KMS-11 (cell line): ENCODE data around the gene ZNF675.
"Not testable (repeated sequence)": the region's sequence is repeated elsewhere in the genome, so short reads cannot be mapped to it uniquely, and the experiment has no call there.

Experiments
- H2AFZ ChIP-seq: fragments of 200-600 bp; sonication (generic); 2 replicates; pipeline ENCODE4 v1.6.1; 2016; ENCODE audit warnings: antibody characterized with exemption, mixed run types, low read depth
- H3K27ac ChIP-seq: fragments of 200-600 bp; sonication (generic); 2 replicates; pipeline ENCODE4 v1.6.1; 2016; ENCODE audit warnings: mild to moderate bottlenecking, mixed run types
- H3K27me3 ChIP-seq: fragments of 200-600 bp; sonication (generic); 2 replicates; pipeline ENCODE4 v1.6.1; 2017; ENCODE audit warnings: mild to moderate bottlenecking, low read depth, mixed run types, moderate library complexity; ENCODE audit not compliant: insufficient read depth
- H3K36me3 ChIP-seq: fragments of 200-600 bp; sonication (generic); 2 replicates; pipeline ENCODE4 v1.6.1; 2017; ENCODE audit warnings: mild to moderate bottlenecking, mixed run types; ENCODE audit not compliant: insufficient read depth
- H3K4me1 ChIP-seq: fragments of 200-600 bp; sonication (generic); 2 replicates; pipeline ENCODE4 v1.6.1; 2016; ENCODE audit warnings: mild to moderate bottlenecking, low read depth, mixed run types; ENCODE audit not compliant: poor library complexity, severe bottlenecking
- H3K4me2 ChIP-seq: fragments of 200-600 bp; sonication (generic); 2 replicates; pipeline ENCODE4 v1.7.0; 2016; ENCODE audit warnings: mild to moderate bottlenecking, mixed run types
- H3K4me3 ChIP-seq: fragments of 200-600 bp; sonication (generic); IDR thresholded peaks from 2 replicates; pipeline ENCODE4 v1.6.1; 2017; ENCODE audit warnings: low read depth, low read length, mixed read lengths; ENCODE audit not compliant: insufficient read depth
- H3K79me2 ChIP-seq: fragments of 200-600 bp; sonication (generic); 2 replicates; pipeline ENCODE4 v1.6.1; 2016; ENCODE audit warnings: low read depth, mixed run types; ENCODE audit not compliant: insufficient read depth
- H3K9ac ChIP-seq: fragments of 200-600 bp; sonication (generic); 2 replicates; pipeline ENCODE4 v1.6.1; 2016; ENCODE audit warnings: mild to moderate bottlenecking, mixed run types
- H4K20me1 ChIP-seq: fragments of 200-600 bp; sonication (generic); 2 replicates; pipeline ENCODE4 v1.6.1; 2016; ENCODE audit warnings: mild to moderate bottlenecking, mixed run types; ENCODE audit not compliant: insufficient read depth
- CTCF ChIP-seq: fragments of 200-600 bp; sonication (generic); conservative IDR thresholded peaks from 2 replicates; pipeline ENCODE4 v1.6.1; 2017; ENCODE audit warnings: low read depth, mild to moderate bottlenecking, antibody characterized with exemption, low read length, moderate library complexity, mixed read lengths

The ZNF675 gene

GRCh38 chr19:23686621-23687423, at the start of gene ZNF675:
Gene ZNF675, minus strand, starts transcription at chr19:23687212. Its CDS starts 179 bp downstream, at chr19:23687033.
- no peak within 1 kb of the TSS for H3K4me3 ChIP-seq
- H2AFZ ChIP-seq, result peak within 1 kb of the TSS; percentile 78
- no peaks in the 10 kb centered on the region for H3K36me3 ChIP-seq
- H3K4me2 ChIP-seq, result no peak within 1 kb of the TSS; the same call in 1 of the 2 replicates
- H3K4me1 ChIP-seq, result no peaks in the 10 kb centered on the region
- no peaks in the 10 kb centered on the region for H3K27me3 ChIP-seq
- peak within 1 kb of the TSS; percentile 77 for H3K27ac ChIP-seq
- peaks cover 20% of the 10 kb centered on the region for H3K79me2 ChIP-seq
- H4K20me1 ChIP-seq, result no peaks in the 10 kb centered on the region
- H3K9ac ChIP-seq, result peak within 1 kb of the TSS; percentile 69; the same call in 1 of the 2 replicates
- no peak for TF ChIP-seq CTCF

GRCh38 chr19:23730729-23731465, 43.9 kb upstream of the ZNF675 start:
- H3K4me2 ChIP-seq, result peak overlapping the region; percentile 33
- H3K27ac ChIP-seq, result peak overlapping the region; percentile 13; the same call in 1 of the 2 replicates

GRCh38 chr19:23724161-23724560, 37.1 kb upstream of the ZNF675 start:
- H4K20me1 ChIP-seq, H3K27ac ChIP-seq, H3K36me3 ChIP-seq, H3K4me3 ChIP-seq, H3K27me3 ChIP-seq, H3K4me2 ChIP-seq, H3K4me1 ChIP-seq, H3K79me2 ChIP-seq, H2AFZ ChIP-seq, H3K9ac ChIP-seq: not testable (repeated sequence)

More at GRCh38 chr19:23730729-23731465, 43.9 kb upstream of the ZNF675 start:
- H3K4me1 ChIP-seq, result peaks cover 28% of the 10 kb centered on the region
- H3K9ac ChIP-seq, H3K27me3 ChIP-seq, H2AFZ ChIP-seq, H4K20me1 ChIP-seq, H3K79me2 ChIP-seq, H3K36me3 ChIP-seq, H3K4me3 ChIP-seq: not testable (repeated sequence)

- TF ChIP-seq CTCF, result no peak
- no peak overlapping the region for H3K9ac ChIP-seq
- H3K79me2 ChIP-seq, result no peaks in the 10 kb centered on the region
- H3K4me3 ChIP-seq, result no peak overlapping the region
- peaks cover 10% of the 10 kb centered on the region for H3K4me1 ChIP-seq
- no peak overlapping the region for H3K27ac ChIP-seq
- H3K4me2 ChIP-seq, result no peak overlapping the region
- no peaks in the 10 kb centered on the region for H3K36me3 ChIP-seq
- no peaks in the 10 kb centered on the region for H3K27me3 ChIP-seq
- no peaks in the 10 kb centered on the region for H4K20me1 ChIP-seq
- no peak overlapping the region for H2AFZ ChIP-seq
Measured at GRCh38 chr19:23718802-23719201, 31.8 kb upstream of the ZNF675 start.

- H3K27me3 ChIP-seq, result no peaks in the 10 kb centered on the region
- H3K4me3 ChIP-seq, result no peak overlapping the region
- H3K79me2 ChIP-seq, result no peaks in the 10 kb centered on the region
- no peak overlapping the region for H3K4me2 ChIP-seq
- H2AFZ ChIP-seq, result no peak overlapping the region
- H3K9ac ChIP-seq, result no peak overlapping the region
- peaks cover 10% of the 10 kb centered on the region for H3K4me1 ChIP-seq
- H4K20me1 ChIP-seq, result no peaks in the 10 kb centered on the region
- no peak for TF ChIP-seq CTCF
- no peak overlapping the region for H3K27ac ChIP-seq
- H3K36me3 ChIP-seq, result no peaks in the 10 kb centered on the region
Measured at GRCh38 chr19:23716792-23717191, 29.8 kb upstream of the ZNF675 start.
